ENCODE measurements around the gene WWTR1. TPM values are rescaled to one million over a fixed set of nuclear protein-coding genes. Genes with fewer than 3 reads are reported as not detected.

WWTR1 gene
- total and polyA plus RNA-seq, 4 donors, result 4.5 to 11.8 (median 9.0) TPM

DNA sequence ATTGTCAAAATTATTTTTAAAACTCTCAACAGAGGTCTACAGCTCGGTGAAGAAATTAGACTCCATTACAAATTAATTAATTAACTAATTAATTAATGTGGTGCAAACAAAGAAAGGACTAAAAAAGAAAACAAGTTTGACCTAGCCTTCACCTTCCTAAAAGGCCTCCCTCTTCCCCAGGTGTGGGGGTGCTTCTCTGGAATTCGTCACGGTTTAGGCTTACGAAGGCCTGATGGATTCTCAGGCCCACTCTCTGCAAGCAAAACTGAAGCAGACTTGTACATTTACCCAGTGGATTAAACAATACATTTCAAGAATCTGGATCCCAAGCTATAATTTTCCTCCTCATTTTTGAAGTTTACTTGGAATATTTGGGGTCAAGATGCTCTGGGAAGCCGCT, 94.7 kb downstream of the WWTR1 start (continued):
- TF ChIP-seq, protein P1, sequence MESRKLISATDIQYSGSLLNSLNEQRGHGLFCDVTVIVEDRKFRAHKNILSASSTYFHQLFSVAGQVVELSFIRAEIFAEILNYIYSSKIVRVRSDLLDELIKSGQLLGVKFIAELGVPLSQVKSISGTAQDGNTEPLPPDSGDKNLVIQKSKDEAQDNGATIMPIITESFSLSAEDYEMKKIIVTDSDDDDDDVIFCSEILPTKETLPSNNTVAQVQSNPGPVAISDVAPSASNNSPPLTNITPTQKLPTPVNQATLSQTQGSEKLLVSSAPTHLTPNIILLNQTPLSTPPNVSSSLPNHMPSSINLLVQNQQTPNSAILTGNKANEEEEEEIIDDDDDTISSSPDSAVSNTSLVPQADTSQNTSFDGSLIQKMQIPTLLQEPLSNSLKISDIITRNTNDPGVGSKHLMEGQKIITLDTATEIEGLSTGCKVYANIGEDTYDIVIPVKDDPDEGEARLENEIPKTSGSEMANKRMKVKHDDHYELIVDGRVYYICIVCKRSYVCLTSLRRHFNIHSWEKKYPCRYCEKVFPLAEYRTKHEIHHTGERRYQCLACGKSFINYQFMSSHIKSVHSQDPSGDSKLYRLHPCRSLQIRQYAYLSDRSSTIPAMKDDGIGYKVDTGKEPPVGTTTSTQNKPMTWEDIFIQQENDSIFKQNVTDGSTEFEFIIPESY (IDR thresholded peaks at IDR 0.05), result no peak
- TF ChIP-seq EGR1 (IDR thresholded peaks at IDR 0.05; ENCODE audit: low read depth in 2 of 2), result no peak

- no peaks in the 10 kb centered on the region for H3K27me3 ChIP-seq (ENCODE audit: control insufficient read depth in 4 of 4, insufficient read depth in 4 of 4, low read length in 3 of 4)
Observed at GRCh38 chr3:149560617-149561016, 97.2 kb downstream of the WWTR1 start.

More at GRCh38 chr3:149560617-149561016, 97.2 kb downstream of the WWTR1 start:
- DNase-seq (ENCODE audit: low spot score), result no peak
- 95% methylated on average over 4 of the region's 4 CpGs for WGBS
- H3K9me3 ChIP-seq (ENCODE audit: control insufficient read depth in 4 of 4, low read length in 3 of 4), result no peaks in the 10 kb centered on the region
- no peak overlapping the region for H3K27ac ChIP-seq (ENCODE audit: low read depth in 1 of 2, low read length in 2 of 2)
- TF ChIP-seq JUND (IDR thresholded peaks at IDR 0.05) (no peak), CTCF (IDR thresholded peaks at IDR 0.05; ENCODE audit: low read depth, low read length, missing input control) (no peak), ATF3 (IDR thresholded peaks at IDR 0.05) (no peak), HNF4G (IDR thresholded peaks at IDR 0.05) (no peak), REST (IDR thresholded peaks at IDR 0.05) (no peak), FOXA2 (IDR thresholded peaks at IDR 0.05) (no peak), YY1 (IDR thresholded peaks at IDR 0.05) (no peak), RXRA (IDR thresholded peaks at IDR 0.05) (no peak), GABPA (IDR thresholded peaks at IDR 0.05 in 1 of 2, conservative IDR thresholded peaks at IDR 0.05 in 1 of 2) (no peak), RAD21 (IDR thresholded peaks at IDR 0.05) (no peak), HNF4A (conservative IDR thresholded peaks at IDR 0.05) (no peak)
- H3K36me3 ChIP-seq (ENCODE audit: control insufficient read depth in 4 of 4, insufficient read depth in 3 of 4, low read depth in 1 of 4, low read length in 3 of 4), result no peaks in the 10 kb centered on the region
- no peak overlapping the region for H3K9ac ChIP-seq (ENCODE audit: low read depth in 1 of 2, low read length in 2 of 2)
- no peak overlapping the region for H3K4me3 ChIP-seq (ENCODE audit: low read depth in 1 of 3, low read length in 3 of 3)
- H3K4me1 ChIP-seq (ENCODE audit: control insufficient read depth in 4 of 4, insufficient read depth in 4 of 4, low read length in 3 of 4), result no peaks in the 10 kb centered on the region

Measured in liver (tissue), 9 donors.